Neural progenitor cell (in vitro differentiated cells): ENCODE data around the gene HAT1. TPM values are rescaled to one million over a fixed set of nuclear protein-coding genes. Genes with fewer than 3 reads are reported as not detected.
"Not testable (repeated sequence)": the region's sequence is repeated elsewhere in the genome, so short reads cannot be mapped to it uniquely, and the experiment has no call there.

Experiments
- DNase-seq: peaks from one replicate; pipeline ENCODE4 v3.0.0-alpha.2; 2016; ENCODE audit warnings: low spot score
- H2AFZ ChIP-seq: fragments of 200-600 bp; sonication (generic); replicated peaks from 2 replicates; pipeline ENCODE4 v1.6.1; 2016; ENCODE audit warnings: antibody characterized with exemption
- H3F3A ChIP-seq: fragments of 200-600 bp; sonication (generic); 2 replicates; pipeline ENCODE4 v1.6.1; 2016; ENCODE audit warnings: antibody characterized with exemption, low read depth
- H3K27ac ChIP-seq: fragments of 200-600 bp; sonication (generic); 2 replicates; pipeline ENCODE4 v1.5.1; 2016; ENCODE audit warnings: mild to moderate bottlenecking
- H3K27me3 ChIP-seq: fragments of 200-600 bp; sonication (generic); 2 replicates; pipeline ENCODE4 v1.6.1; 2016; ENCODE audit warnings: mild to moderate bottlenecking, moderate library complexity
- H3K36me3 ChIP-seq: fragments of 200-600 bp; sonication (generic); 2 replicates; pipeline ENCODE4 v1.5.1; 2016
- H3K4me1 ChIP-seq: fragments of 200-600 bp; sonication (generic); 2 replicates; pipeline ENCODE4 v1.6.1; 2016; ENCODE audit warnings: mixed run types
- H3K4me2 ChIP-seq: fragments of 200-600 bp; sonication (generic); 2 replicates; pipeline ENCODE4 v1.6.1; 2016
- H3K4me3 ChIP-seq: fragments of 200-600 bp; sonication (generic); 2 replicates; pipeline ENCODE4 v1.5.1; 2016
- H3K79me2 ChIP-seq: fragments of 200-600 bp; sonication (generic); 2 replicates; pipeline ENCODE4 v1.6.1; 2016; ENCODE audit warnings: low read depth
- H3K9ac ChIP-seq: fragments of 200-600 bp; sonication (generic); 2 replicates; pipeline ENCODE4 v1.6.1; 2016
- H3K9me3 ChIP-seq: fragments of 200-600 bp; sonication (generic); 2 replicates; pipeline ENCODE4 v1.5.1; 2016; ENCODE audit warnings: low read depth
- H4K20me1 ChIP-seq: fragments of 200-600 bp; sonication (generic); 2 replicates; pipeline ENCODE4 v1.6.1; 2016; ENCODE audit warnings: low read depth
- H3K27ac Mint-ChIP-seq: 3 replicates; pipeline ENCODE4 v1.8.0; 2021; ENCODE audit warnings: mixed read lengths
- H3K27me3 Mint-ChIP-seq: 2 replicates; pipeline ENCODE4 v1.8.0; 2022; ENCODE audit warnings: low read depth, mild to moderate bottlenecking, inconsistent platforms, moderate library complexity, mixed read lengths; ENCODE audit not compliant: insufficient read depth
- H3K36me3 Mint-ChIP-seq: 3 replicates; pipeline ENCODE4 v1.8.0; 2021; ENCODE audit warnings: mixed read lengths
- H3K4me1 Mint-ChIP-seq: 3 replicates; pipeline ENCODE4 v1.8.0; 2021; ENCODE audit warnings: mixed read lengths
- H3K4me3 Mint-ChIP-seq: 3 replicates; pipeline ENCODE4 v1.8.0; 2021; ENCODE audit warnings: mild to moderate bottlenecking, moderate library complexity, mixed read lengths
- H3K9me3 Mint-ChIP-seq: 3 replicates; pipeline ENCODE4 v1.8.0; 2020; ENCODE audit warnings: mixed read lengths
- CTCF ChIP-seq: fragments of 200-600 bp; sonication (generic); IDR thresholded peaks from 2 replicates; pipeline ENCODE4 v1.5.1; 2017; ENCODE audit warnings: antibody characterized with exemption, mild to moderate bottlenecking
- EZH2 ChIP-seq: fragments of 200-600 bp; sonication (generic); IDR thresholded peaks from 2 replicates; pipeline ENCODE4 v1.6.1; 2017; ENCODE audit warnings: antibody characterized with exemption, mild to moderate bottlenecking, moderate library complexity
- EZH2phosphoT487 ChIP-seq: fragments of 200-600 bp; sonication (generic); IDR thresholded peaks from 2 replicates; pipeline ENCODE4 v1.6.1; 2017; ENCODE audit warnings: antibody characterized with exemption
- total RNA-seq: library from RNA; depleted of rRNA; stranded (reverse); fragments of >200 nt; gene quantifications from 2 replicates; pipeline ENCODE4 v1.2.3, GENCODE V29; 2015; ENCODE audit warnings: low replicate concordance

The HAT1 gene
- total RNA-seq, 1 donor from 2014 or later, result 109 TPM

GRCh38 chr2:171894612-171894947 lies 27.7 kb upstream of the HAT1 start:
- H4K20me1 ChIP-seq, result no peaks in the 10 kb centered on the region
- peak overlapping the region; percentile 82 for H3K4me2 ChIP-seq
- H2AFZ ChIP-seq, result peak overlapping the region; percentile 88
- H3K36me3 ChIP-seq, result no peaks in the 10 kb centered on the region
- peaks cover 7% of the 10 kb centered on the region for H3K9me3 ChIP-seq
- H3K4me1 Mint-ChIP-seq, result peaks cover 14% of the 10 kb centered on the region
- H3K79me2 ChIP-seq, result no peaks in the 10 kb centered on the region
- DNase-seq, result no peak
- H3K36me3 Mint-ChIP-seq, result peaks cover 7% of the 10 kb centered on the region
- peaks cover 6% of the 10 kb centered on the region for H3K9me3 Mint-ChIP-seq
- peak overlapping the region; percentile 72 for H3K4me3 ChIP-seq
- no peak overlapping the region for H3K27ac Mint-ChIP-seq
- H3K27me3 Mint-ChIP-seq, result peaks cover 5% of the 10 kb centered on the region
- TF ChIP-seq EZH2phosphoT487 (no peak), EZH2 (no peak)
- no peaks in the 10 kb centered on the region for H3K27me3 ChIP-seq
- H3F3A ChIP-seq, result peaks cover 10% of the 10 kb centered on the region
- no peak overlapping the region for H3K27ac ChIP-seq
- no peak overlapping the region for H3K9ac ChIP-seq
- no peaks in the 10 kb centered on the region for H3K4me1 ChIP-seq
- H3K4me3 Mint-ChIP-seq, result peak overlapping the region; percentile 97

- peaks cover 6% of the 10 kb centered on the region for H3K9me3 Mint-ChIP-seq
- no peaks in the 10 kb centered on the region for H3K27me3 ChIP-seq
- peaks cover 5% of the 10 kb centered on the region for H3K36me3 Mint-ChIP-seq
- no peak overlapping the region for H3K4me3 Mint-ChIP-seq
- no peak for TF ChIP-seq CTCF
- no peak overlapping the region for H3K4me3 ChIP-seq
- DNase-seq, result no peak
- no peak overlapping the region for H3K9ac ChIP-seq
- peaks cover 5% of the 10 kb centered on the region for H3K27me3 Mint-ChIP-seq
- H3K36me3 ChIP-seq, result no peaks in the 10 kb centered on the region
- H3K79me2 ChIP-seq, result no peaks in the 10 kb centered on the region
- H3K27ac Mint-ChIP-seq, result no peak overlapping the region
- no peak overlapping the region for H3K27ac ChIP-seq
- H2AFZ ChIP-seq, result no peak overlapping the region
- H3K4me1 ChIP-seq, result no peaks in the 10 kb centered on the region
- H3F3A ChIP-seq, result peaks cover 10% of the 10 kb centered on the region
- no peaks in the 10 kb centered on the region for H4K20me1 ChIP-seq
- peaks cover 14% of the 10 kb centered on the region for H3K4me1 Mint-ChIP-seq
- H3K4me2 ChIP-seq, result no peak overlapping the region
- peaks cover 7% of the 10 kb centered on the region for H3K9me3 ChIP-seq
These were observed 26.5 kb upstream of the HAT1 start for GRCh38 chr2:171895786-171896185.

GRCh38 chr2:171899623-171900282 lies 22.5 kb upstream of the HAT1 start:
- not testable (repeated sequence) for H3K27me3 ChIP-seq, H3K9me3 ChIP-seq, H3K27ac Mint-ChIP-seq, DNase-seq, H3K4me2 ChIP-seq, H3K4me3 Mint-ChIP-seq, H3K27ac ChIP-seq, H3K79me2 ChIP-seq, H3K4me1 ChIP-seq, H3K36me3 ChIP-seq, H3K9me3 Mint-ChIP-seq, H3F3A ChIP-seq, H4K20me1 ChIP-seq, H3K4me1 Mint-ChIP-seq, H3K9ac ChIP-seq, H3K36me3 Mint-ChIP-seq, H2AFZ ChIP-seq, H3K27me3 Mint-ChIP-seq, H3K4me3 ChIP-seq

- Mint-ChIP-seq H3K9me3 (peaks cover 3% of the 10 kb centered on the region), H3K4me3 (no peak overlapping the region), H3K27ac (no peak overlapping the region), H3K4me1 (no peaks in the 10 kb centered on the region), H3K36me3 (no peaks in the 10 kb centered on the region), H3K27me3 (peaks cover 3% of the 10 kb centered on the region)
- Histone ChIP-seq H2AFZ (no peak overlapping the region), H3K36me3 (no peaks in the 10 kb centered on the region), H3F3A (no peaks in the 10 kb centered on the region), H3K4me1 (no peaks in the 10 kb centered on the region), H3K9me3 (peaks cover 7% of the 10 kb centered on the region), H3K27me3 (no peaks in the 10 kb centered on the region), H3K27ac (no peak overlapping the region), H3K79me2 (no peaks in the 10 kb centered on the region), H3K4me2 (no peak overlapping the region), H4K20me1 (no peaks in the 10 kb centered on the region), H3K4me3 (no peak overlapping the region), H3K9ac (no peak overlapping the region)
- TF ChIP-seq CTCF, result no peak
- TF ChIP-seq EZH2, result no peak
- TF ChIP-seq EZH2phosphoT487, result no peak
- no peak for DNase-seq
These were observed 19.3 kb upstream of the HAT1 start for GRCh38 chr2:171902840-171903420.
